Activated CD8-positive, alpha-beta T cell treated with anti-CD3 and anti-CD28 coated beads, Interleukin-2, amount 10 ng/mL, durations not matched to agents 7 days and 5 days (primary cell): ENCODE data around the gene CDC123. TPM values are rescaled to one million over a fixed set of nuclear protein-coding genes. Genes with fewer than 3 reads are reported as not detected.
A peak's percentile ranks its signal among the peaks of the same experiment; 100 is the strongest.

Experiments
- ATAC-seq: fragments of 150-1000 bp; cut with Tn5 transposase; one replicate; pipeline ENCODE4 v1.10.0; 2021; ENCODE audit warnings: moderate library complexity
- CTCF ChIA-PET: fragments of 350-600 bp; sonication (Branson Sonifier 250); formaldehyde crosslinking; loops from one replicate; lab custom pipeline; 2021; ENCODE audit warnings: antibody characterized with exemption; lab: Charles Lee
- POLR2A ChIA-PET: fragments of 350-600 bp; sonication (Branson Sonifier 250); formaldehyde crosslinking; loops from one replicate; lab custom pipeline; 2021; ENCODE audit warnings: antibody characterized with exemption; lab: Charles Lee
- DNase-seq: peaks from one replicate; pipeline ENCODE4 v3.0.0-alpha.2; 2020
- H3K27ac Mint-ChIP-seq: one replicate; pipeline ENCODE4 v1.8.0; 2021; ENCODE audit warnings: mild to moderate bottlenecking, mixed read lengths
- H3K27me3 Mint-ChIP-seq: one replicate; pipeline ENCODE4 v1.8.0; 2021; ENCODE audit warnings: low read depth, mixed read lengths
- H3K36me3 Mint-ChIP-seq: one replicate; pipeline ENCODE4 v1.8.0; 2021; ENCODE audit warnings: low read depth, mixed read lengths
- H3K4me1 Mint-ChIP-seq: one replicate; pipeline ENCODE4 v1.8.0; 2021; ENCODE audit warnings: low read depth, mixed read lengths
- H3K4me3 Mint-ChIP-seq: one replicate; pipeline ENCODE4 v1.8.0; 2021; ENCODE audit warnings: mild to moderate bottlenecking, mixed read lengths
- H3K9me3 Mint-ChIP-seq: one replicate; pipeline ENCODE4 v1.8.0; 2022; ENCODE audit warnings: mixed read lengths; ENCODE audit not compliant: insufficient read depth
- total RNA-seq, 2 experiments: library from RNA; stranded (reverse); gene quantifications; one replicate each; pipeline ENCODE4 v1.2.3, GENCODE V29; 2021

CDC123 gene, protein sequence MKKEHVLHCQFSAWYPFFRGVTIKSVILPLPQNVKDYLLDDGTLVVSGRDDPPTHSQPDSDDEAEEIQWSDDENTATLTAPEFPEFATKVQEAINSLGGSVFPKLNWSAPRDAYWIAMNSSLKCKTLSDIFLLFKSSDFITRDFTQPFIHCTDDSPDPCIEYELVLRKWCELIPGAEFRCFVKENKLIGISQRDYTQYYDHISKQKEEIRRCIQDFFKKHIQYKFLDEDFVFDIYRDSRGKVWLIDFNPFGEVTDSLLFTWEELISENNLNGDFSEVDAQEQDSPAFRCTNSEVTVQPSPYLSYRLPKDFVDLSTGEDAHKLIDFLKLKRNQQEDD
- total RNA-seq, result 100 to 1,000 TPM in 1 of 2 experiments, 10 to 100 TPM in 1; 99.0 to 102 TPM

GRCh38 chr10:12195603-12196506, at the start of gene CDC123, which contains the start of gene NUDT5:
Gene CDC123 (plus strand): TSS chr10:12196188. CDS start chr10:12196246, 58 bp downstream.
Gene NUDT5 (minus strand): TSS chr10:12195891. CDS start chr10:12186291, 9,600 bp downstream.
- Mint-ChIP-seq H3K27ac (peak within 1 kb of the TSS; percentile 98), H3K4me3 (peak within 1 kb of the TSS; percentile 93), H3K27me3 (no peaks in the 10 kb centered on the region), H3K4me1 (peaks cover 55% of the 10 kb centered on the region), H3K9me3 (no peaks in the 10 kb centered on the region), H3K36me3 (peaks cover 52% of the 10 kb centered on the region)
- ChIA-PET POLR2A (interaction anchor here (0.7 to 2.7 kb wide), 14 partner anchors 9 to 1104 kb away, joined by 3 to 19 read pairs (median 4); partner anchors contain the start of genes PHYH and UPF2), CTCF (interaction anchor here (0.8 to 13.1 kb wide), 7 partner anchors 9 to 210 kb away, joined by 3 to 102 read pairs (median 4); no protein-coding TSS in a partner anchor)
- ATAC-seq, result peak; percentile 94
- DNase-seq, result peak; percentile 92

DNA sequence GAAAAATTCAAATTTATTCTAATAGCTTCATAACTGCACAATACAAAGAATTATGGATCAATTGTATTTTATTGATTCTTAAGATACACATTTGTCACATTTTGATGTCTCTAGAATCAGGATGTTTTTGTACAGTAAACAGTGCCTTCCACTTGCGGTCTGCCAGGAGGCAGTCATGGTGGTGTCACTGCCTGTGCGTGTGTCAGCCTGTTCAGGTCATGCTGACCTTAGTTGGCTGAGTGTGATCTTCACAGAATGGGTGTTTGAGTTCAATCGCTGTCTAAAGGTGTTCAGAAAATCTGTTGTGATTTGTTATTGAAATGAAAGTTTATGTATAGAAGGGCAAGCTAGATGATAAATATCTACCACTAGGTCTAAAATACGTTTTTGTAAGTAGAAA, 45.8 kb upstream of the CDC123 start:
- POLR2A ChIA-PET, result no interaction called here
- Mint-ChIP-seq H3K36me3 (peaks cover 26% of the 10 kb centered on the region), H3K27ac (no peak overlapping the region), H3K27me3 (no peaks in the 10 kb centered on the region), H3K4me1 (no peaks in the 10 kb centered on the region), H3K9me3 (no peaks in the 10 kb centered on the region), H3K4me3 (no peak overlapping the region)
- ATAC-seq, result no peak
- no peak for DNase-seq
- CTCF ChIA-PET, result interaction anchor here (1.0 kb wide), 1 partner anchor 10 kb away, joined by 3 read pairs; no protein-coding TSS in a partner anchor

DNA sequence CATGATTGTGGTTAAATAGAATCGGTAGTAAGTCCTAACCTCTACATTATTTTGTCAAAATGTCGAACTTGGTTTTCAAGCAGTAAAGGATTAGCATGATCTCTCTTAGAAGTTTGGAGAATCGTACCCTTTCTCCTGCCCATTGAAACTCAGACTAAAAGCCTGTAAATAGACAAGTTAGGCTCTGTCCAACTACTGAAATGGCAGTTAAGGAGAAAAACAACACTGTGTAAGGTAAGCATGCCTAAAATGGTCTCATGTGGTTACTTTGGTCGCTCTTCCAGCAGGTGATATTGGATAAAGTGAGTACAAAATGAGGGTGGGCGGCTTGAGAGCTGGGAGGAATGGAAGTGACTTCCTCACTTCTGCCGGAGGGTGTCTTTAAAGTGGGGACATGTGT, 41.5 kb upstream of the CDC123 start:
- Mint-ChIP-seq H3K36me3 (peaks cover 19% of the 10 kb centered on the region), H3K27ac (no peak overlapping the region)
- CTCF ChIA-PET, result interaction anchor here (1.2 kb wide), 1 partner anchor 9 kb away, joined by 3 read pairs; no protein-coding TSS in a partner anchor

DNA sequence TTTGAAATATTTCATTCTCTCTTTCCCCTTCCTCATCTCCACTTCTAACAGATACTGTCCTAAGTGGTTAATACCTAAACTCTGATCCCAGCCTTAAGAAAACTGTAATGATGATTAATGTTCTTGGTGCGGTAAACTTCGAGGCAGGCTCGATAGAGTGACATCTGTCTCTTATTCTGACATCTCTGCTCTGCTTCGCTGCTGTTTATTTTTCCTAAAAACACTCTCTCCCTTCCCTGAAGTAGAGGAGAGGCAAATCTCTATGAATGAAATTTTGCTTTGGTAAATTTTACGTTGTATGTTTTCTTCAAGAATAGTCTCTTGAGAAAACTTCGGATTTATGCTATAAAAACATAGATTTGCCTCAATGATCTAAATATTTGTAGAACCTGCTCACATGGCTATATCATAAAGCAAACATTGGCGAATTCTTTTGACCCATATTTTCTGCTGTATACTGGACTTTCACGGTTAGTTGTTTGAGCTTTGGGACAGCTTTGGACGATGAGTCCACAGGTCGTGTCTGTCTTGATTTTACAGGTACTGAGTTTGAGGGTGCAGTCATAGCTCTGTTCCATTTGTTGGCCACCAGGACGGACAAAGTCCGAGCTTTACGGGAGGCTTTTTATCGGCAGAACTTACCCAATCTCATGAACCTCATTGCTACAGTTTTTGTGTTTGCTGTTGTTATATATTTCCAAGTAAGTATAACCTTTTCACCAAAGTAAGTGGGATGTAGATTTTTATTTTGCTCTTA, 39.4 kb upstream of the CDC123 start:
- Mint-ChIP-seq H3K4me1 (no peaks in the 10 kb centered on the region), H3K9me3 (no peaks in the 10 kb centered on the region), H3K27ac (no peak overlapping the region), H3K4me3 (no peak overlapping the region), H3K27me3 (no peaks in the 10 kb centered on the region), H3K36me3 (peaks cover 19% of the 10 kb centered on the region)
- DNase-seq (no peak), ATAC-seq (no peak)
- ChIA-PET POLR2A (no interaction called here), CTCF (no interaction called here)

More for the DNA sequence above, 41.5 kb upstream of the CDC123 start:
- no peak for ATAC-seq
- Mint-ChIP-seq H3K27me3 (no peaks in the 10 kb centered on the region), H3K4me3 (no peak overlapping the region), H3K9me3 (no peaks in the 10 kb centered on the region), H3K4me1 (no peaks in the 10 kb centered on the region)
- DNase-seq, result no peak
- POLR2A ChIA-PET, result no interaction called here

DNA sequence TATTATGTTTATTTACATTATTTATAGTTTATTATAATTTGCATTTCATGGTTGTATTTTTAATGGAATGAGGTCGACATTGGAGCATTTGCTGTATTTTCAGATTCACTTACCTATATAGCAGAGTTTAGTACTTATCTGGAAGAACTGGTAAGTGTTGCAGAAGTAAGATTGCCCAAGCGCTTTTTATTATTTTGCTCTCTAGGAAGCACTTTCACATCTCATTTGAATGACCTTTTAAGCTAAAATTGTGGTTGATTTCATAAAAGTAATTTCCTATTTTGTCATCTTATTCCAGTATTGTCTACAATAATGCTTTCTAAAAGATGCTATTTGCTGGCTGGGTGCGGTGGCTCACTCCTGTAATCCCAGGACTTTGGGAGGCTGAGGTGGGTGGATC, 37.9 kb upstream of the CDC123 start:
- Mint-ChIP-seq H3K4me1 (no peaks in the 10 kb centered on the region), H3K27me3 (no peaks in the 10 kb centered on the region), H3K9me3 (no peaks in the 10 kb centered on the region), H3K36me3 (peaks cover 28% of the 10 kb centered on the region), H3K27ac (no peak overlapping the region), H3K4me3 (no peak overlapping the region)
- ChIA-PET POLR2A (interaction anchor here (0.6 kb wide), 1 partner anchor 14 kb away, joined by 4 read pairs; no protein-coding TSS in a partner anchor), CTCF (no interaction called here)
- DNase-seq (no peak), ATAC-seq (no peak)

DNA sequence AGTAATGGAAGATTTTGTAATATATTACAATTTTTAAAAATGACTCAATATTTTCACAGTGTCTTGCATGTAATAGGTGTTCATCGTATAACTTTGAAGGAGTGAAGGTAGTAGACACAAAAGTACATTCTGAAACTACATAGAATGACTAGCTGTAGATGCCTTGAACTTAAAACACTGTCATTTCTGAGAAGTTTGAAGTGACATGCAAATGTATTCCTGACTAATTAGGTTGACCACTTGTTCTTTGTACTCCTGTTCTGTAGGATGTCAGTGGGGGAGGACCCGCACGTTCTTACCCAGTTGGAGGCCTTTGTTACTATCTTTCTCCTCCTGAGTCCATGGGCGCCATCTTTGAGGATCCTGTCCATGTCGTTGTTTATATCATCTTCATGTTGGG, 35.3 kb upstream of the CDC123 start:
- no peaks in the 10 kb centered on the region for H3K4me1 Mint-ChIP-seq
- no peak overlapping the region for H3K27ac Mint-ChIP-seq
- ATAC-seq (no peak), DNase-seq (no peak)
- H3K9me3 Mint-ChIP-seq, result no peaks in the 10 kb centered on the region
- CTCF ChIA-PET, result no interaction called here
- no peaks in the 10 kb centered on the region for H3K27me3 Mint-ChIP-seq
- POLR2A ChIA-PET, result no interaction called here
- no peak overlapping the region for H3K4me3 Mint-ChIP-seq
- peaks cover 40% of the 10 kb centered on the region for H3K36me3 Mint-ChIP-seq

- no peak overlapping the region for H3K4me3 Mint-ChIP-seq
- ATAC-seq (no peak), DNase-seq (no peak)
- H3K9me3 Mint-ChIP-seq, result no peaks in the 10 kb centered on the region
- no peaks in the 10 kb centered on the region for H3K27me3 Mint-ChIP-seq
- POLR2A ChIA-PET, result no interaction called here
- CTCF ChIA-PET, result no interaction called here
- H3K4me1 Mint-ChIP-seq, result no peaks in the 10 kb centered on the region
- H3K27ac Mint-ChIP-seq, result no peak overlapping the region
- H3K36me3 Mint-ChIP-seq, result peaks cover 47% of the 10 kb centered on the region
These were observed 33.1 kb upstream of the CDC123 start for GRCh38 chr10:12162927-12163326.

- H3K36me3 Mint-ChIP-seq, result peaks cover 51% of the 10 kb centered on the region
- DNase-seq, result no peak
These were observed 31.9 kb upstream of the CDC123 start for GRCh38 chr10:12164085-12164484.

DNA sequence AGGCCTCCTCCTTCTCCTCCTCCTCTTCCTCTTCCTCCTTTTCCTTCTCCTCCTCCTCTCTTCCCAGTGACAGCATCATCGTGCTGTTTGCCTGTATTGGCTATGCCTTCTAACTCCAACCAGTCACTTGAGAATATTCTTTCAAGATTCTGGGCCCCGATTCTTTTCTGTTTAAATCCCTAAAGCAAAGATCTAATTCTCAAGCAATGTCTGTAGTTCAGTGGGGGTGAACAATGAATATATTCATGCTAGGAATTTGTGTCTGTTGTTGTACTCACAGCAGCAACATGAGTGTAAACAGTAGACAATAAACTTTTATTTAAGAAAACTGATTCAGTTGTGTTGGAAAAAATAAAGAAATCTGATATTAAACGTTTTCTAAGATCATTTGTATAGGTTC, 31.0 kb upstream of the CDC123 start:
- DNase-seq (no peak), ATAC-seq (no peak)
- Mint-ChIP-seq H3K36me3 (peaks cover 56% of the 10 kb centered on the region), H3K27ac (no peak overlapping the region), H3K4me3 (no peak overlapping the region), H3K9me3 (no peaks in the 10 kb centered on the region), H3K27me3 (no peaks in the 10 kb centered on the region), H3K4me1 (no peaks in the 10 kb centered on the region)
- ChIA-PET CTCF (no interaction called here), POLR2A (no interaction called here)

More at GRCh38 chr10:12164085-12164484, 31.9 kb upstream of the CDC123 start:
- H3K9me3 Mint-ChIP-seq, result no peaks in the 10 kb centered on the region
- CTCF ChIA-PET, result interaction anchor here (1.0 kb wide), 1 partner anchor 9 kb away, joined by 3 read pairs; no protein-coding TSS in a partner anchor
- H3K27me3 Mint-ChIP-seq, result no peaks in the 10 kb centered on the region
- no peaks in the 10 kb centered on the region for H3K4me1 Mint-ChIP-seq
- no peak for ATAC-seq
- H3K27ac Mint-ChIP-seq, result no peak overlapping the region
- H3K4me3 Mint-ChIP-seq, result no peak overlapping the region
- POLR2A ChIA-PET, result no interaction called here

DNA sequence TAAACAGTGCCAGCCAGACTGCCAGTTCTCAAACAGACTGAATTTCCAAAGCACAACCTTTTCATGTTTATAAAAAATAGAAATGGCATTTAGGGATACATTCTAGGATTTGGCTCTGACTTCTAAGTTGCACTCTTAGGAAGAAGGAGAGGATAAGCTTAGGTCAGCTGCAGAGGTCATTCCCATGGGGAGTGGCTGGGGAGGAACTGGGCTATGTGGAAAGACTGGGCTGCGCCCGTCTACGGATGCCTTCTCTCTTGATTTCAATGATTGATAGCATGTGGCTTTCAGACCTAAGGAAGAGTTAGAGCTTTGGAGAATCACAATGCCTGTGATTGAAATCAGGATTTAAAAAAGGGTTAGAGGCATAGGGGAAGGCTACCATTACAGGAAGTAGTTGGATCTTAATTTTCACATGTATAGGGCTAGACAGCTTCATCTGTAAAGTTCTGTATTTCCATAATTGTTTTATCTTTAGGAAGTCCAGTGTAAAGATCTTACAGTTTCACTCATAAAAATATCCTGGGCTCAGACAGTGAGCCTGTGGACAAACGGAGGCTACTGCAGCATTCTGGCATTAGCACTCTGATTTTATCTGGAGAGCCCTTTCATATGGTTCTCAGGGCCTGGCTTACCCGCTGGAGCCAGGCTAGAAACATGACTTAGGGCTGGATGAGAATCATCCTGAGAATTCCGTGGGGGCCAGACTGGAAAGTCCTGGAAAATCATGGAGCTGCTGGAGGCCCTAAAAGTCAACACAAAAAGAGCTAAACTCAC, 29.8 kb upstream of the CDC123 start:
- Mint-ChIP-seq H3K9me3 (no peaks in the 10 kb centered on the region), H3K4me3 (no peak overlapping the region), H3K27me3 (no peaks in the 10 kb centered on the region), H3K4me1 (no peaks in the 10 kb centered on the region), H3K27ac (no peak overlapping the region), H3K36me3 (peaks cover 56% of the 10 kb centered on the region)
- ChIA-PET CTCF (interaction anchor here (2.1 kb wide), 1 partner anchor 48 kb away, joined by 6 read pairs; no protein-coding TSS in a partner anchor), POLR2A (no interaction called here)
- DNase-seq (no peak), ATAC-seq (no peak)
